ENCODE measurements around the gene C22orf39. TPM values are rescaled to one million over a fixed set of nuclear protein-coding genes. Genes with fewer than 3 reads are reported as not detected.

C22orf39 gene
- total RNA-seq (33.2 TPM), polyA plus RNA-seq (ENCODE audit: insufficient read depth in 1 of 8, insufficient read length in 8 of 8, low replicate concordance in 1 of 8) (10 to 100 TPM; 32.7 to 37.9 (median 34.5) TPM)
- long read RNA-seq, donor 1, transcript C22orf39-203 (3 exons, 1,005 nt) = minor isoform, 6 of 14 reads
- long read RNA-seq, donor 1, transcript C22orf39-202 (3 exons, 3,350 nt) = major isoform, 8 of 14 reads
- long read RNA-seq, donor 1, partial matches to known transcripts = 0 of 14 reads
- long read RNA-seq, donor 1, other reads (novel, unspliced or antisense) = 0 of 14 reads
- long read RNA-seq, donor 2, partial matches to known transcripts = 0 of 4 reads
- long read RNA-seq, donor 2, other reads (novel, unspliced or antisense) = 0 of 4 reads
- long read RNA-seq, donor 3, transcript C22orf39-203 (3 exons, 1,005 nt) = major isoform, 9 of 91 reads
- long read RNA-seq, donor 3, transcript C22orf39-202 (3 exons, 3,350 nt) = minor isoform, 8 of 91 reads
- long read RNA-seq, donor 3, partial matches to known transcripts = 11 of 91 reads
- long read RNA-seq, donor 3, other reads (novel, unspliced or antisense) = 63 of 91 reads
- long read RNA-seq, donor 4, transcript C22orf39-202 (3 exons, 3,350 nt) = major isoform, 10 of 18 reads
- long read RNA-seq, donor 4, transcript C22orf39-203 (3 exons, 1,005 nt) = minor isoform, 8 of 18 reads
- long read RNA-seq, donor 4, partial matches to known transcripts = 0 of 18 reads
- long read RNA-seq, donor 4, other reads (novel, unspliced or antisense) = 0 of 18 reads
- long read RNA-seq, donor 5, transcript C22orf39-203 (3 exons, 1,005 nt) = major isoform, 20 of 44 reads
- long read RNA-seq, donor 5, transcript C22orf39-202 (3 exons, 3,350 nt) = minor isoform, 19 of 44 reads
- long read RNA-seq, donor 5, partial matches to known transcripts = 5 of 44 reads
- long read RNA-seq, donor 5, other reads (novel, unspliced or antisense) = 0 of 44 reads
- long read RNA-seq, donor 6, transcript C22orf39-202 (3 exons, 3,350 nt) = major isoform, 25 of 46 reads
- long read RNA-seq, donor 6, transcript C22orf39-203 (3 exons, 1,005 nt) = minor isoform, 21 of 46 reads
- long read RNA-seq, donor 6, partial matches to known transcripts = 0 of 46 reads
- long read RNA-seq, donor 6, other reads (novel, unspliced or antisense) = 0 of 46 reads
- long read RNA-seq, donor 7, transcript C22orf39-202 (3 exons, 3,350 nt) = minor isoform, 10 of 22 reads
- long read RNA-seq, donor 7, transcript C22orf39-203 (3 exons, 1,005 nt) = major isoform, 12 of 22 reads
- long read RNA-seq, donor 7, partial matches to known transcripts = 0 of 22 reads
- long read RNA-seq, donor 7, other reads (novel, unspliced or antisense) = 0 of 22 reads
- long read RNA-seq, donor 8, transcript C22orf39-202 (3 exons, 3,350 nt) = major isoform, 10 of 14 reads
- long read RNA-seq, donor 8, partial matches to known transcripts = 0 of 14 reads
- long read RNA-seq, donor 8, other reads (novel, unspliced or antisense) = 0 of 14 reads
- long read RNA-seq, donor 9, transcript C22orf39-203 (3 exons, 1,005 nt) = minor isoform, 6 of 13 reads
- long read RNA-seq, donor 9, transcript C22orf39-202 (3 exons, 3,350 nt) = major isoform, 7 of 13 reads
- long read RNA-seq, donor 9, partial matches to known transcripts = 0 of 13 reads
- long read RNA-seq, donor 9, other reads (novel, unspliced or antisense) = 0 of 13 reads
- long read RNA-seq, donor 10, transcript C22orf39-202 (3 exons, 3,350 nt) = major isoform, 11 of 22 reads
- long read RNA-seq, donor 10, transcript C22orf39-203 (3 exons, 1,005 nt) = major isoform, 11 of 22 reads
- long read RNA-seq, donor 10, partial matches to known transcripts = 0 of 22 reads
- long read RNA-seq, donor 10, other reads (novel, unspliced or antisense) = 0 of 22 reads
- long read RNA-seq, donor 11, transcript C22orf39-203 (3 exons, 1,005 nt) = minor isoform, 6 of 23 reads
- long read RNA-seq, donor 11, transcript C22orf39-202 (3 exons, 3,350 nt) = major isoform, 7 of 23 reads
- long read RNA-seq, donor 11, partial matches to known transcripts = 10 of 23 reads
- long read RNA-seq, donor 11, other reads (novel, unspliced or antisense) = 0 of 23 reads

GRCh38 chr22:19447330-19448075 is at the start of gene C22orf39:
C22orf39 (minus strand) TSS chr22:19447711; CDS start chr22:19447688, 23 bp downstream.
- DNase-seq = peak; percentile 98
- whole genome bisulfite sequencing (ENCODE audit: insufficient coverage) = under 1% methylated on average over 86 of the region's 92 CpGs
- Histone ChIP-seq H3K27ac (ENCODE audit: low read length) (peak within 1 kb of the TSS; percentile 89), H3K27me3 (ENCODE audit: control insufficient read depth, insufficient read depth, low read length) (no peaks in the 10 kb centered on the region), H3K9me3 (replicated peaks; ENCODE audit: control insufficient read depth, low read depth, low read length) (no peaks in the 10 kb centered on the region), H3K4me3 (ENCODE audit: low read length) (peak within 1 kb of the TSS; percentile 80), H3K4me1 (ENCODE audit: control insufficient read depth, insufficient read depth, low read length) (peaks cover 18% of the 10 kb centered on the region), H3K36me3 (ENCODE audit: control insufficient read depth, insufficient read depth, low read length) (peaks cover 44% of the 10 kb centered on the region)

- Histone ChIP-seq H3K27ac (ENCODE audit: low read length) (peak overlapping the region; percentile 56), H3K36me3 (ENCODE audit: control insufficient read depth, insufficient read depth, low read length) (peaks cover 21% of the 10 kb centered on the region), H3K4me1 (ENCODE audit: control insufficient read depth, insufficient read depth, low read length) (peaks cover 12% of the 10 kb centered on the region), H3K27me3 (ENCODE audit: control insufficient read depth, insufficient read depth, low read length) (no peaks in the 10 kb centered on the region), H3K4me3 (ENCODE audit: low read length) (no peak overlapping the region), H3K9me3 (replicated peaks; ENCODE audit: control insufficient read depth, low read depth, low read length) (no peaks in the 10 kb centered on the region)
- WGBS (ENCODE audit: insufficient coverage) = 85% methylated on average over 2 of the region's 3 CpGs
- DNase-seq = peak; percentile 79
Observed at GRCh38 chr22:19497245-19497644, 49.7 kb upstream of the C22orf39 start.

- H3K36me3 ChIP-seq (ENCODE audit: control insufficient read depth, insufficient read depth, low read length) = peaks cover 21% of the 10 kb centered on the region
- no peak overlapping the region for H3K27ac ChIP-seq (ENCODE audit: low read length)
- no peak overlapping the region for H3K4me3 ChIP-seq (ENCODE audit: low read length)
Observed at GRCh38 chr22:19496324-19496630, 48.8 kb upstream of the C22orf39 start.

GRCh38 chr22:19495562-19496323 is 48.2 kb upstream of the C22orf39 start:
- no peak overlapping the region for H3K27ac ChIP-seq (ENCODE audit: low read length)
- no peaks in the 10 kb centered on the region for H3K27me3 ChIP-seq (ENCODE audit: control insufficient read depth, insufficient read depth, low read length)
- 58% methylated on average over 2 of the region's 5 CpGs for WGBS (ENCODE audit: insufficient coverage)
- peak; percentile 40 for DNase-seq
- H3K9me3 ChIP-seq (replicated peaks; ENCODE audit: control insufficient read depth, low read depth, low read length) = no peaks in the 10 kb centered on the region
- peaks cover 21% of the 10 kb centered on the region for H3K36me3 ChIP-seq (ENCODE audit: control insufficient read depth, insufficient read depth, low read length)
- H3K4me1 ChIP-seq (ENCODE audit: control insufficient read depth, insufficient read depth, low read length) = peaks cover 12% of the 10 kb centered on the region
- H3K4me3 ChIP-seq (ENCODE audit: low read length) = no peak overlapping the region

More at GRCh38 chr22:19496324-19496630, 48.8 kb upstream of the C22orf39 start:
- WGBS (ENCODE audit: insufficient coverage) = no CpG with 5 or more reads among the region's 3 CpGs
- no peak for DNase-seq
- Histone ChIP-seq H3K27me3 (ENCODE audit: control insufficient read depth, insufficient read depth, low read length) (no peaks in the 10 kb centered on the region), H3K4me1 (ENCODE audit: control insufficient read depth, insufficient read depth, low read length) (peaks cover 12% of the 10 kb centered on the region), H3K9me3 (replicated peaks; ENCODE audit: control insufficient read depth, low read depth, low read length) (no peaks in the 10 kb centered on the region)

GRCh38 chr22:19494676-19495173 is 47.2 kb upstream of the C22orf39 start:
- Histone ChIP-seq H3K36me3 (ENCODE audit: control insufficient read depth, insufficient read depth, low read length) (peaks cover 21% of the 10 kb centered on the region), H3K27me3 (ENCODE audit: control insufficient read depth, insufficient read depth, low read length) (no peaks in the 10 kb centered on the region), H3K27ac (ENCODE audit: low read length) (no peak overlapping the region), H3K4me1 (ENCODE audit: control insufficient read depth, insufficient read depth, low read length) (peaks cover 12% of the 10 kb centered on the region), H3K9me3 (replicated peaks; ENCODE audit: control insufficient read depth, low read depth, low read length) (no peaks in the 10 kb centered on the region), H3K4me3 (ENCODE audit: low read length) (no peak overlapping the region)
- no peak for DNase-seq
- WGBS (ENCODE audit: insufficient coverage) = 88% methylated on average over 3 of the region's 6 CpGs

GRCh38 chr22:19494001-19494560 is 46.6 kb upstream of the C22orf39 start:
- no peaks in the 10 kb centered on the region for H3K27me3 ChIP-seq (ENCODE audit: control insufficient read depth, insufficient read depth, low read length)
- no peak overlapping the region for H3K4me3 ChIP-seq (ENCODE audit: low read length)
- WGBS (ENCODE audit: insufficient coverage) = 96% methylated on average over 5 of the region's 8 CpGs
- no peaks in the 10 kb centered on the region for H3K9me3 ChIP-seq (replicated peaks; ENCODE audit: control insufficient read depth, low read depth, low read length)
- peaks cover 12% of the 10 kb centered on the region for H3K4me1 ChIP-seq (ENCODE audit: control insufficient read depth, insufficient read depth, low read length)
- no peak overlapping the region for H3K27ac ChIP-seq (ENCODE audit: low read length)
- DNase-seq = no peak
- H3K36me3 ChIP-seq (ENCODE audit: control insufficient read depth, insufficient read depth, low read length) = peaks cover 21% of the 10 kb centered on the region

GRCh38 chr22:19492504-19493174 is 45.1 kb upstream of the C22orf39 start:
- Histone ChIP-seq H3K27me3 (ENCODE audit: control insufficient read depth, insufficient read depth, low read length) (no peaks in the 10 kb centered on the region), H3K4me1 (ENCODE audit: control insufficient read depth, insufficient read depth, low read length) (peaks cover 11% of the 10 kb centered on the region), H3K9me3 (replicated peaks; ENCODE audit: control insufficient read depth, low read depth, low read length) (no peaks in the 10 kb centered on the region), H3K36me3 (ENCODE audit: control insufficient read depth, insufficient read depth, low read length) (peaks cover 18% of the 10 kb centered on the region), H3K27ac (ENCODE audit: low read length) (no peak overlapping the region), H3K4me3 (ENCODE audit: low read length) (no peak overlapping the region)
- WGBS (ENCODE audit: insufficient coverage) = 100% methylated on average over 3 of the region's 6 CpGs
- DNase-seq = no peak
